Measurements from ENCODE around the gene SERINC2.

GRCh38 chr1:31441970-31442647 is 29.1 kb downstream of the SERINC2 start:
- no peak for TF ChIP-seq POLR2AphosphoS5 (IDR thresholded peaks at IDR 0.05; ENCODE audit: low read depth, low read length)
- TF ChIP-seq, protein P1, sequence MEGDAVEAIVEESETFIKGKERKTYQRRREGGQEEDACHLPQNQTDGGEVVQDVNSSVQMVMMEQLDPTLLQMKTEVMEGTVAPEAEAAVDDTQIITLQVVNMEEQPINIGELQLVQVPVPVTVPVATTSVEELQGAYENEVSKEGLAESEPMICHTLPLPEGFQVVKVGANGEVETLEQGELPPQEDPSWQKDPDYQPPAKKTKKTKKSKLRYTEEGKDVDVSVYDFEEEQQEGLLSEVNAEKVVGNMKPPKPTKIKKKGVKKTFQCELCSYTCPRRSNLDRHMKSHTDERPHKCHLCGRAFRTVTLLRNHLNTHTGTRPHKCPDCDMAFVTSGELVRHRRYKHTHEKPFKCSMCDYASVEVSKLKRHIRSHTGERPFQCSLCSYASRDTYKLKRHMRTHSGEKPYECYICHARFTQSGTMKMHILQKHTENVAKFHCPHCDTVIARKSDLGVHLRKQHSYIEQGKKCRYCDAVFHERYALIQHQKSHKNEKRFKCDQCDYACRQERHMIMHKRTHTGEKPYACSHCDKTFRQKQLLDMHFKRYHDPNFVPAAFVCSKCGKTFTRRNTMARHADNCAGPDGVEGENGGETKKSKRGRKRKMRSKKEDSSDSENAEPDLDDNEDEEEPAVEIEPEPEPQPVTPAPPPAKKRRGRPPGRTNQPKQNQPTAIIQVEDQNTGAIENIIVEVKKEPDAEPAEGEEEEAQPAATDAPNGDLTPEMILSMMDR (IDR thresholded peaks at IDR 0.05) = no peak

Data from Panc1 (cell line).